HG03442 (cell line): ENCODE results near the gene MMD.

Source experiments
- ATAC-seq: cut with Tn5 transposase; IDR thresholded peaks from one replicate; pipeline ENCODE4 v1.9.1; 2021; ENCODE audit warnings: mild to moderate bottlenecking, moderate library complexity; ENCODE audit not compliant: unreplicated experiment

The MMD gene

GRCh38 chr17:55356434-55357328, 65.0 kb downstream of the MMD start:
- ATAC-seq: peak; percentile 99

- no peak for ATAC-seq
Observed at GRCh38 chr17:55354941-55355340, 66.7 kb downstream of the MMD start.

GRCh38 chr17:55354010-55354409, 67.6 kb downstream of the MMD start:
- no peak for ATAC-seq

- ATAC-seq: no peak
Observed at GRCh38 chr17:55351226-55351625, 70.4 kb downstream of the MMD start.

- no peak for ATAC-seq
Observed at GRCh38 chr17:55350825-55351205, 70.8 kb downstream of the MMD start.

- peak; percentile 66 for ATAC-seq
Observed at GRCh38 chr17:55348749-55349354, 72.8 kb downstream of the MMD start.

GRCh38 chr17:55347341-55347740, 74.3 kb downstream of the MMD start:
- no peak for ATAC-seq

GRCh38 chr17:55346658-55347057, 75.0 kb downstream of the MMD start:
- ATAC-seq: no peak

- no peak for ATAC-seq
Observed at GRCh38 chr17:55345132-55345531, 76.5 kb downstream of the MMD start.

- peak; percentile 35 for ATAC-seq
Observed at GRCh38 chr17:55344514-55344997, 77.1 kb downstream of the MMD start.

GRCh38 chr17:55343900-55344513, 77.6 kb downstream of the MMD start:
- no peak for ATAC-seq

- no peak for ATAC-seq
Observed at GRCh38 chr17:55342800-55343585, 78.6 kb downstream of the MMD start.
